IPS DF 4.7 (cell line): ENCODE results near the gene B3GNT4.
A peak's percentile ranks its signal among the peaks of the same experiment; 100 is the strongest.
"Not testable (repeated sequence)": the region's sequence is repeated elsewhere in the genome, so short reads cannot be mapped to it uniquely, and the experiment has no call there.

Experiments
- DNase-seq: peaks from one replicate; pipeline ENCODE4 v3.0.0-alpha.2; 2013; ENCODE audit warnings: low spot score; ENCODE audit errors: extremely low read depth

The B3GNT4 gene

GRCh38 chr12:122215771-122216170, 12.3 kb downstream of the B3GNT4 start:
- no peak for DNase-seq

- DNase-seq = no peak
Measured at GRCh38 chr12:122216445-122216844, 12.9 kb downstream of the B3GNT4 start.

- peak; percentile 89 for DNase-seq
Measured at GRCh38 chr12:122225683-122226365, 22.3 kb downstream of the B3GNT4 start, which contains the start of gene DIABLO. Gene DIABLO, minus strand, starts transcription at chr12:122226052. Its CDS starts 38 bp downstream, at chr12:122226014.

- no peak for DNase-seq
Measured at GRCh38 chr12:122226366-122227125, 23.0 kb downstream of the B3GNT4 start.

- DNase-seq = no peak
Measured at GRCh38 chr12:122227341-122227740, 23.8 kb downstream of the B3GNT4 start.

- no peak for DNase-seq
Measured at GRCh38 chr12:122228092-122228491, 24.6 kb downstream of the B3GNT4 start.

GRCh38 chr12:122230798-122231197, 27.3 kb downstream of the B3GNT4 start:
- DNase-seq = no peak

GRCh38 chr12:122232691-122233090, 29.2 kb downstream of the B3GNT4 start:
- no peak for DNase-seq

GRCh38 chr12:122235741-122236140, 32.2 kb downstream of the B3GNT4 start:
- DNase-seq = no peak

- no peak for DNase-seq
Measured at GRCh38 chr12:122238861-122239260, 35.4 kb downstream of the B3GNT4 start.

- DNase-seq = no peak
Measured at GRCh38 chr12:122243965-122244364, 40.5 kb downstream of the B3GNT4 start.

- DNase-seq = no peak
Measured at GRCh38 chr12:122244565-122245371, 41.3 kb downstream of the B3GNT4 start.

GRCh38 chr12:122245553-122245952, 42.0 kb downstream of the B3GNT4 start:
- no peak for DNase-seq

GRCh38 chr12:122250047-122250446, 46.5 kb downstream of the B3GNT4 start:
- no peak for DNase-seq

- no peak for DNase-seq
Measured at GRCh38 chr12:122250536-122250935, 47.0 kb downstream of the B3GNT4 start.

GRCh38 chr12:122258462-122258861, 55.0 kb downstream of the B3GNT4 start:
- DNase-seq = not testable (repeated sequence)
